GM13976 (cell line): ENCODE measurements around the gene CCM2L.

ENCODE experiments used
- DNase-seq: peaks from one replicate; pipeline ENCODE4 v3.0.0; 2012; ENCODE audit warnings: low spot score
- in situ Hi-C: fragments of 300-500 bp; cut with MboI; formaldehyde crosslinking; loops from one replicate; pipeline ENCODE4 v1.12.0; 2022; ENCODE audit warnings: low sequenced_read_pairs, mixed read lengths, inconsistent platforms; ENCODE audit not compliant: unreplicated experiment
- TF ChIP-seq, protein P1 (sequence below): IDR thresholded peaks from 2 replicates; pipeline ENCODE4 v1.5.1; 2012; ENCODE audit warnings: borderline replicate concordance, mild to moderate bottlenecking; ENCODE audit not compliant: insufficient read depth; ENCODE audit errors: extremely low read depth, missing control alignments, control extremely low read depth

Gene CCM2L

DNA sequence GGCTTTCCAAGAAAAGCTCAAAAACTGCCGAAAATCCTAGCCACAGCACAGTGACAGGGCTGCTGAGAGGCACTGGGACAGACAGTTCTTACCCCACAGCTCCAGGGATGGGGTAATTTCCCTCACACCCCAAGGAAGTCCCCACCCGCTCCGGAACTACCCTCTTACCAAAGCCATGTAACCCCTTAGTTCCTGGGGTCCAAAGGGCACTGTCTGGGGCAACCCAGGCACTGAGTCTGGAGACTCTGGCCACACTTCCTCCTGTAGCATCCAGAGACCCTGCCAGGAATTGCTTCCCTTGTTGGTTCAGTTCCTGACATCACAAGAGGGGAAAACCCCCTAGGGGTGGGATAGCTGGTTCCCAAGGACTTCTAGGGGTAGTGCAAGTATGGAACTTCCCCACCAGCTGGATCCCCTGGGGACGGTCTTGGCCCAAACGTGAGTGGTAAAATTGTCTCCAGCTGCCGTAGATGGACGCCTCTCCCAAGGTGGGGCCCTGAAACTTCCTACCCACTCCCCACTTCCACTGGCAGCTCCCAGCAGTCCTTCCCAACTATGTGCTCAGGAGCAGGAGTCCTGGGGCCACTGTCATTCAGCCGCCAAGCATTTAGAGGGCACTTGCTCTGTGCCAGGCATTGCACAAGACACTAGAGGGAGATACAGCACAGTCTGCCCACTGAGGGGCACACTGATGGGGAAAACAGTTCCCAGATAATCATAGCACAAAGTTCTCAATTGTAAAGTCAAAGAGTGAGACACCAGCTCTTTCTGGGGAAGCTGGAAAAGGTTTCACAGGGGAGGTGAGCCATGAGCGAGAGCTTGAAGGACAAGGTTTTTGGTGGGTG lies 24.6 kb downstream of the CCM2L start:
- in situ Hi-C loops = loop anchor here (5.0 kb wide), 1 partner anchor 57 kb away; no protein-coding TSS in a partner anchor
- peak; percentile 41 for DNase-seq
- TF ChIP-seq, protein P1, sequence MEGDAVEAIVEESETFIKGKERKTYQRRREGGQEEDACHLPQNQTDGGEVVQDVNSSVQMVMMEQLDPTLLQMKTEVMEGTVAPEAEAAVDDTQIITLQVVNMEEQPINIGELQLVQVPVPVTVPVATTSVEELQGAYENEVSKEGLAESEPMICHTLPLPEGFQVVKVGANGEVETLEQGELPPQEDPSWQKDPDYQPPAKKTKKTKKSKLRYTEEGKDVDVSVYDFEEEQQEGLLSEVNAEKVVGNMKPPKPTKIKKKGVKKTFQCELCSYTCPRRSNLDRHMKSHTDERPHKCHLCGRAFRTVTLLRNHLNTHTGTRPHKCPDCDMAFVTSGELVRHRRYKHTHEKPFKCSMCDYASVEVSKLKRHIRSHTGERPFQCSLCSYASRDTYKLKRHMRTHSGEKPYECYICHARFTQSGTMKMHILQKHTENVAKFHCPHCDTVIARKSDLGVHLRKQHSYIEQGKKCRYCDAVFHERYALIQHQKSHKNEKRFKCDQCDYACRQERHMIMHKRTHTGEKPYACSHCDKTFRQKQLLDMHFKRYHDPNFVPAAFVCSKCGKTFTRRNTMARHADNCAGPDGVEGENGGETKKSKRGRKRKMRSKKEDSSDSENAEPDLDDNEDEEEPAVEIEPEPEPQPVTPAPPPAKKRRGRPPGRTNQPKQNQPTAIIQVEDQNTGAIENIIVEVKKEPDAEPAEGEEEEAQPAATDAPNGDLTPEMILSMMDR = peak; percentile 64

- DNase-seq = peak; percentile 47
- TF ChIP-seq, protein P1 = no peak
- in situ Hi-C loops = no loop called here
Observed at GRCh38 chr20:32035426-32035779, 25.2 kb downstream of the CCM2L start.

DNA sequence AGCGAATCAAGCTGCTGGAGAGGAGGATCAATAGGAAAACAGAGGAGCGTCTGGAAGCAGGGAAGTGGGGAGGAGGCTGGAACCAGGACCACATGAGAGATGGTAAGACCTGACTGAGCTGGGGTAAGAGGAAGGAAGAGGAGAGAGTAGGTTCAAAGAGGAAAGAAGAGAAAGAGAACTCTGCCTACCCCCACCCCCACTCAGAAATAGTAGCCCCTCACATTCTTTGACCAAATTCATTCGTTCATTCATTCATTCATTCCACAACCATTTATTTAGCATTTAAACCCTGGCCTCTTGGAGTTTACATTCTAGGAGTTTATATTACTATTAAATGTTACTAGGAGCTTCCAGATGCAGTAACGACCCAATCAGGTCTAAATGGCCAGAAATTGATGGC lies 26.0 kb downstream of the CCM2L start:
- DNase-seq = no peak
- TF ChIP-seq, protein P1 = no peak
- in situ Hi-C loops = no loop called here

- TF ChIP-seq, protein P1 = no peak
- DNase-seq = no peak
- in situ Hi-C loops = no loop called here
Observed at GRCh38 chr20:32036716-32037485, 26.7 kb downstream of the CCM2L start.

- in situ Hi-C loops = no loop called here
- no peak for DNase-seq
- TF ChIP-seq, protein P1 = no peak
Observed at GRCh38 chr20:32037929-32038328, 27.7 kb downstream of the CCM2L start.

DNA sequence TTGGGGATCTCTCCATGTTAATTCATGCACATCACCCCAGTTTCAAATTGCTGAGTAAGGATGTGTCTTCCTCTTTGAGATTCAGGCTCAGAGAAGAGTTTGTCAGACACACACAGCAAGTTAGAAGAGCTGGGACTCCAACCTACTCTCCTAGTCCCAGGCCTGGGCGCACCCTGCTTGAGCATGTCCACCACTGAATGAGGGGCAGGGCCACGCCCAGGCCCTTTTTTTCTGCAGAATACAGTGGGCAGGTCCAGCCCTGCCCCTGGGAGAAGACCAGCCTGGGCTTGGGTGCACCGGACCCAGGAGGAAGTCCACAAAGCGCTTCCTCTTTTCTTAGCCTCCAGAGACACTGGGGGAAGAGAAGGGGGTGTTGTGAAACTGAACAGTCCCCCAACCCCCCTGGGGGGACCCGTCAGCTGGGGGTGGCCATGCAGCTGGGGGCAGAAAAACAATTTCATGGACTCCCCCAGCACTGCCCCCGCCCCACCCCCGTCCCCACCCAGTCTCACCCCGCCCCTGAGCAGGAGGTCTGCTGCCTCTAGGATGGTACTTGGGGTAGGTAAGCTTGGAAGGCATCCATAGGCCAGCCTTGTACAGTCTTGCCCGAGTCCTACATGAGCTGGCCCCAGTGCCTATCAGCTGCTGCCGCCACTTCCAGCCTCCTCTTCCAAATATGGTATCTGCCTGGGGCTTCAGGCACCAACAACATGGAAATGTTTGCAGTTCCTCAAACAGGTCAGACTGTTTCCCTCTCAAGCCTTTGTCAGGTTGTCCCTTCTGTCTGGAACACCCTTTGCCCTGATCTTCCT lies 30.1 kb downstream of the CCM2L start:
- in situ Hi-C loops = no loop called here
- TF ChIP-seq, protein P1 = no peak
- peak; percentile 62 for DNase-seq
